NCI-H345 treated with DMSO at 0.1 percent for 48 hours (cell line): ENCODE data around the gene ANKAR.
A peak's percentile ranks its signal among the peaks of the same experiment; 100 is the strongest.
"Not testable (repeated sequence)": the region's sequence is repeated elsewhere in the genome, so short reads cannot be mapped to it uniquely, and the experiment has no call there.

Experiments used
- DNase-seq: peaks from one replicate; lab custom pipeline; 2025; ENCODE audit not compliant: unreplicated experiment; lab: John Stamatoyannopoulos, UW

ANKAR gene

DNA sequence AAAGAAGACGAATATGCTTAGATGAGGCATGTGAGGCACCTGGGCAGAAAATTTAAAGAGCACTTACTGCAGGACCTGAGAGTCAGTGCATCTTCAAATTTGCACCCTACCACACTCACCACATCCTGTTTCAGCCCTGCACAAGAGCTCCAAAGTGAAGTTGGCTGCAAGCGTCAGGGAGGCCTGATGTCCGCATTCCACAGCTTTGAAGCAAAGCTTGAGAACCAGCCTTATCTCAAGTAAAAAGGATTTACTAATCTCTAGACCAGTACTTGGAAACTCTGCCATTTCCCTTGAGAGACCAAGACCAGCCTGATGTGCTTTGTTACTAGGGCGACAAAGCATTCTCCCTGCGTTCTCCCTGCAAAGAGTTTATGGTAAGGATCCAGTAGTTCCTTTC lies 16.6 kb upstream of the ANKAR start:
- DNase-seq = no peak

DNA sequence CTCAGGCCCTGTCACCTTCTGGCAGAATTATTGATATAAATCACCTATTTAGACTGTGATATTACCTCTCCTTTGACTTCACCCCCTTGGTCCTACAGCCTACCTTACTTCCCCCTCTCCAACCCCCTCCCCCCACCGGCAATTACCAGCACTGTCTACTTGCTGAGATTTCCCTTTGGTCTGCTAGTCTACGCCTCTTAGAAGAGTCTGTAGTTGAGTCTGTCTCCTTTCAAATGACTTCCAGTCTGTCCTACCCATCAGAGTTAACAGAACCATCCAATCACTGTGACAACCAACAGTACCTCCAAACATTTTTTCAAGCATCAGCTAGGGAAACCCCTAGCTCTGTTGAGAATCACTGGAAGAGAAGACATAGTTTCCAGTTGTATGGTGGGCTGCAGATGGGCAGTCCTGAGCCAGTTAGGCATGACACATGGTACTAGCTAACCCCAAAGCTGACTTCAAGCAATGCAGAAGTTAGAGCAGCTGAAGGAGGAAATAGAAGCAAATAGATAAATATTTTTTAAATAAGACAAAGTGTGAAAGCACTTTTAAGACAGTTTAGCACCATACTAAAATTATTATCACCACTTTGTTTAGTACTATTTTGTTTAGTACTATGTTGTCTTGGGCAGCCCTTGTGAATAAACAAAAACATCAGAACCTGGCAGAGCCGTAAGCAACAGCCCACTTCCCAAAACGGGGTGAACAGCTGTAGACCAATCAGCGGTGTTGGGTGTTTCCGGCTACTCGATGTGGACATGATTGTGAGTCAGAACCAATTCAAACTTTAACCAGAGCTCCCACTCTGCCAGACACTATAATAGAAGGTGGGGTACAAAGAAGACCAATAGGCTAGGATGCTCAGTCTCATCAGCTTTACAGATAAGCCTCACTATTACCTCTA lies 15.9 kb upstream of the ANKAR start:
- no peak for DNase-seq

DNA sequence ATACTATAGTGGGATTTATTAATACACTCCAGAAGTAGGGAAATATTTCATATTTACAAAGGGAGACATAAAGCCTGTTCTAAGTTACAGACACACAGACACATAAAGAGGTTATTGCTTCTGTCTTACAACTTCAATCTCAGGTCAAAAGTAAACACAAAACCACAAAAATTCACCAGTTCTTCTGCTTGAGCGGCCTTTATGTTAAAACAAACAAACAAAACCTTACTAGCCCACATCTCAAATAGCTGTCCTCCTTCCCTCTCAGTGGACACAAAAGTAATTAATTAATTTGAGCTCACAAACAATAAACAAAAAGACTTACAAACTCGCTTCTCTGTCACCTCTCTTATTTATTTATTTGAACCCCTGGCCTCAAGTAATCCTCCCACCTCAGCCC lies 14.7 kb upstream of the ANKAR start:
- DNase-seq = no peak

DNA sequence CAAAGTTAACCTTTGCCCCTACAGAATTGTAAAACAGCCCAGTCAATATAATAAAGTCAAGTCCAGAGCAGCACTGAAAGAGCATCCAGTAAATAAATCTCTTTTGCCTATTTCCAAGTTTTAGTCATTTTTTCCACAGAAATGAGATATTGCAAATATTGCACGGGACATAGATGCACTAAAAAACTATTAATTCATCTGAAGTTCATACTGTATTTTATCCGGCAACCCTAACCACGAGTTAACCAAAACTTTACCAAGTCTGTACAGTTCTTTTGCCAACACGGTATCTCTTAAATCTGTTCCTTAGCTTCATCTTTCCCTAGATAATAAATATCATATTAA lies 13.7 kb upstream of the ANKAR start:
- no peak for DNase-seq

DNA sequence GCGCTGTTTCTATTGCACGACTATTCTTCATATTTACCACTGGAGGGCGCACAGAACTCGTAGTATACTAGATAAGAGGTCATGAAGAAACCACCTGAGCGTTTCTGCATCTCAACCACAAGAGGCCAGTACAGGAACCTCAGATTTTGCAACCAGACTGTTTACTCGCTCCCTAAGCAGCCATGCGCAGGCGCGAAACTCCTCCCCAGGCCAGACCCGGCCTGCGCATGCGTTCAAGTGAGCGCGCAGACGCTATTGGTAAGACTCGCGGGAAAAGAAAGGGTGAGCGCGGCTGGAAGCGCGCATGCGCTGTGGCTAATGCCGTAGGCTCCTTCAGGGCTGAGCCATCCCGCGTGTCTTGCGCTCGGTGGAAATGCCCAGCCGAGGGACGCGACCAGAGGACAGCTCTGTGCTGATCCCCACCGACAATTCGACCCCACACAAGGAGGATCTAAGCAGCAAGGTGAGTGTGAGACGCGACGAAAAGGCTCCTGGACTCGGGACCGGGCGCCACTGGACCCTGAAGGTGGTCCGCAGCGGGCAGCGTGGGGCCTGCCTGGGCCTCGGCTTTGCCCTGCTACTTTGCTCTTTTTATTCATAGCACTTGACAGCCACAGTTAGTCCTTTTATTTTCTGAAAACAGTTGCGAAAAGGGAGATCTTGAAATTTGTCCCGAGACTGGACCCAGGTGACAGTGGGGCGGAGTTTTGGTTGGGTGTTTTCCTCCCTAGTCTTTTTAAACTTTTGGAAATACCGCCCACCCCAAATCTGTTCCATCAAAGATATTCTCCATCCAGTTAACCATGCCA lies 13.1 kb upstream of the ANKAR start, which contains the start of gene ASNSD1:
TSS of gene ASNSD1 (plus strand) at position 312 of the 809 bp plus-strand sequence. CDS start 4,674 bp downstream, outside the sequence.
- DNase-seq = peak; percentile 99

DNA sequence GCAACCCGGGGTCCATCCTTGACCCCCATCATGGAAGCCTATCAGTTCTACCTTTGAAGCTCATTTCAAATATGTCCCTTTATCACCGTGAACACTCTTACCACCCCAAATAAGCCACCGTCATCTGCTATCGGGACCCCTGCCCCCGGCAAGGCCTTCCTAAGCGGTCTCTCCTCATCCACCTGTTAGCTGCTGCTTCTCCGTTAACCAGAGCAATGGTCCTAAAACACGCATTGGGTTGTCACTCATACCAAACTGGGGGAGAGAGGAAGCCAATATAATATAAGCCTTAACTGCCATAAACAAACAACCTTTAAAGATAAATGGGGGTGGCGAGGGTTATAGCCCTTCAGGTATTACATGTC lies 12.5 kb upstream of the ANKAR start:
- no peak for DNase-seq

DNA sequence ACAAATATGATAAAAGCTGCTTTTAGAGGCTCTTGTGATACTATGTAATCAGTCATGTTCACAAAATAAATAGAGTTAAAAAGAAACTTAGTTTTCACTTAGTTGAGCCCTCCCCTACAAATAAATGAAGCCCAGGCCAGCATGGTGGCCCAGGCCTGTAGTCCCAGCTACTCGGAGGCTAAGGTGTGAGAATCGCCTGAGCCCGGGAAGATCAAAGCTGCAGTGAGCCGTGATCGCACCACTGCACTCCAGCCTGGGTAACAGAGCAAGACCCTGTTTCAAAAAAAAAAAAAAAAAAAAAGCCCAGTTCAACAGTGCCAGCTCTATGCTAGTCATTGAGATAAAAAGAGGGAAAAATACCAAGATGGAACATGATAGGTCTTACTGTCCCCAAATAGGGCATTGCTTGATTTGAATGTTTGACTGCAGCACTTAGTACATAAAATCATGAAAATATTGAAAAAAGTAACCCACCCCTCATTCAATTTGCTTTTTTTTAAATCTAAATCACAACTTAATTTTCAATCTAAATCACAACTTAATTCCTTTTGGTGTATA lies 11.7 kb upstream of the ANKAR start:
- no peak for DNase-seq

DNA sequence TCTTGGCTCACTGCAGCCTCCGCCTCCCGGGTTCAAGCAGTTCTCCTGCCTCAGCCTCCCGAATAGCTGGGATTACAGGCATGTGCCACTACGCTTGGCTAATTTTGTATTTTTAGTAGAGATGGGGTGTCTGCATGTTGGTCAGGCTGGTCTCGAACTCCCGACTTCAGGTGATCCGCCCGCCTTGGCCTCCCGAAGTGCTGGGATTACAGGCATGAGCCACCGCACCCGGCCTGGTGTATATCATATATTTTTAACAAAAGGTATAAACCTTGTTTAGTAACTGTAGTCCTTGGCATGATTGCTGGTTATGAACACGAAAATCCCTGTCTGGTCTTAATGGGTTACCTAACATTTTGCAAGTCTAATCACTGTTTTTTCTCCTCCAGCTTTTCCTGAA lies 11.2 kb upstream of the ANKAR start:
- DNase-seq = not testable (repeated sequence)

DNA sequence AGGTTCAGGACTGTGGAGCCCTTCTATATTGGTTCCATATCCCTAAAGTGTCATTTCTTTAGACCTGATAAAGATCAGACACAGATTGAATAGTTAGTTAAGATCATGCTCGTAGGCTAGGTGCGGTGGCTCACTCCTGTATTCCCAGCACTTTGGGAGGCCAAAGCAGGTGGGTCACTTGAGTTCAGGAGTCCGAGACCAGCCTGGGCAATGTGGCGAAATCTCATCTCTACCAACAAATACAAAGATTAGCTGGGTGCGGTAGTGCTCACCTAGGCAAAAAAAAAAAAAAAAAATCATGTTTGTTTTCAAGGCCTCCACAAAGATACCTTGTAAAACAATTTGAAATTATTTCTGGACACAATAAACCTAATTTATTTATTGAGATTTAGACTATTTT lies 4.6 kb upstream of the ANKAR start:
- DNase-seq = no peak

DNA sequence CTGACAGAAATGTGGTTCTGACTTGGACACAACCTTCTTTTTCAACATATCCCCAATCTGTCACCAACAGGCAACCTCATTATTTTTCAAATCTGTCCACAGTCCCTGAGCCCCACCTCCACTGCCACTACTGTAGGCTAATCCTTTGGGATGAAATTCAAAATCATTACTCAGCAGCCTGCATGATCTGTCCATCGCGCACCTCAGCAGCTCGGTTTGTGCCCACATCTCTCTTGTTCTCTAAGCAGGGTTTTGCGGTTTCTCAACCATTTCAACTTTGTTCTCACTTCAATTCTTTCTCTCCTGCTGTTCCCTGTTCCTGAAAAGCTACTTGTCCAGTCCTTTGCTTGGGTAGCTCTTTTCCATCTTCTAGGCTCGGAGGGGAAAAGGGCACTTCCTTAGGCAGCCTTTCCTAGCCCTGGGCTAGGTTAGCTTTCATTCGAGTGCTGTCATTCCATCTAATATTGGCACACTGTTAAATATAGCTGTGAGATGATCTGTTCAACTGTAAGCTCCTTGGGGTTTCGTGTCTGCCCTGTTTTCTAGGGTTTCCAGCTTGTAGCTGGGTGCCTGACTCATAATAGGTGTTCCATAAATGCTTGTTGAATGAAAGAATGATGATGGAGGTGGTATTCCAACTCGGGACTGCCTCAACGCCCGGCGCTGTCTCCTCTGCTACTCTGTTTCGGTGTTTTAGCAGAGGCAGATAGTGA lies 653 bp upstream of the ANKAR start:
- DNase-seq = no peak

DNA sequence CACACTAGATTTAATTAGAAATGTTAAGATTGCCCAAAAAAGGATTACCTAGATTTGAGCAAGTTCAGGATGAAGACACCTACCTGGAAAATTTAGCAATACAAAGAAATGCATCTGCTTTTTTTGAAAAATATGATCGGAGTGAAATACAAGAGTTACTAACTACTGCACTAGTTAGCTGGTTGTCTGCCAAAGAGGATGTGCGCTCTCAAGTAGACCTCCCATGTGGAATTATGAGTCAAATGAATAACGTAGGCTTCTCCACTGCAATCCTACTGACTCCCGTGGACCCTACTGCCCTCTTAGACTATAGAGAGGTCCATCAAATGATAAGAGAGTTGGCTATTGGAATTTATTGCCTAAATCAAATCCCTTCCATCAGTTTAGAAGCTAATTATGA lies 2.0 kb downstream of the ANKAR start:
- DNase-seq = no peak

DNA sequence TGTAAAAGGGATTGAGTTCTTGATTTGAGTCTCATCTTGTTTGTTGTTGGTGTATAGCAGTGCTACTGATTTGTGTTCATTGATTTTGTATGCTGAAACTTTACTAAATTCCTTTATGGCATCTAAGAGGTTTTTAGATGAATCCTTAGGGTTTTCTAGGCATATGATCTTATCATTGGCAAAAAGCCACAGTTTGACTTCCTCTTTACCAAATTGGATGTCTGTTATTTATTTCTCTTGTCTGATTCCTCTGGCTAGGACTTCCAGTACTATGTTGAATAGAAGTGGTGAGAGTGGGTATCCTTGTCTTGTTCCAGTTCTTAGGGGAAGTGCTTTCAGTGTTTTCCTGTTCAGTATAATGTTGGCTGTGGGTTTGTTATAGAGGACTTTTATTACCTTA lies 4.8 kb downstream of the ANKAR start:
- no peak for DNase-seq

DNA sequence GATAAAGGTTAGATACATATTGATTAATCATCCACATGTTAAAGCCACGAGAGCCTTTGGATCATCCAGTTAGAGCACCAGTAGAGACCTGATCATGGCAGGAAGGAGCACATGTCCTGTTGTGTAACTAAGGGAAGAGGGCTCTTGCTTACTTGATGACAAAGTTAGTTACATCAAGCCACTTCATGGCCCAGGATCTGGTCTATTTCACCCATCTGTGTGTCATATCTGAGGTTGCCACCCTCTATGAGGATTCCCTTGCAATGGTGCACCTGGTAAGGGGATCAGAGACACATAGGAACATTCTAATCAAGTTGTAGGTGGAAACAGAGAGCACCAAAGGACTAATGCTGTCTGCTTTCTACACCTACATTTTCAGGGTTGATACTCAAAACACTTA lies 6.7 kb downstream of the ANKAR start:
- DNase-seq = no peak

DNA sequence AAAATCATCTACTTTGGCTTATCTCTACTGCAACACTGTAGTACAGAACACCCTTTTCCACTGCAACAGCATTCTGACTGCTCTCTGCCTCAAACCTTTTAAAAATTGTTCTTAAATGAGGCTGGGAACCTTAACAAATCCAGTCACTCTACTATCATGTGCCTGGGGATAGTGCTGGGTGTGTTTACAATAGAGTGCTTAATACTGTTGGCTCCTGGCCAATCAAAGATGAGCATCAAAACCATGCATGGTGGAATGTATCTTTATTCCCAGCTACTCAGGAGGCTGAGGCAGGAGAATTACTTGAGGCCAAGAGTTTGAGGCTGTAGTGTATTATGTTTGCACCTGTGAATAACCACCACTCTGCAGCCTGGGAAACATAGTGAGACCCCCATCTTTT lies 7.4 kb downstream of the ANKAR start:
- DNase-seq = no peak

DNA sequence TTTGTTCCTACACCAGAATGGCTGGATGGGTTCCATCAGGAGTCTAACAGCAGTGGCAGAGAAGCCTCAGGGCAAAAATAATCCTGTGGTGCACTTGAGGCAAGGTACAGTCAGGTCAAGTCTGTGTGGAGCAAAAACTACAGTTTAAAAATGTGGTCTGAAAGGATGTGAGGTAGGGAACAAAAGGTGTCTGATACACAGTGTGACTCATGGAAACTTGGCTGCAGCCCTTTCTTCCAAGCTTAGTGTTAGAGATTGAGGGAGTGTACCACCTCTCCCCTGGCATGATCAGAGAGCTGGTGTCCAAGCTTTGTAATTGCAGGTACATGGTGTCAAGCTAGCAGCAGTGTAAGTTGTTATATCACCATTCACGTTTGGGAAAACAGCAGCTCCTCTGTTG lies 8.9 kb downstream of the ANKAR start:
- no peak for DNase-seq

DNA sequence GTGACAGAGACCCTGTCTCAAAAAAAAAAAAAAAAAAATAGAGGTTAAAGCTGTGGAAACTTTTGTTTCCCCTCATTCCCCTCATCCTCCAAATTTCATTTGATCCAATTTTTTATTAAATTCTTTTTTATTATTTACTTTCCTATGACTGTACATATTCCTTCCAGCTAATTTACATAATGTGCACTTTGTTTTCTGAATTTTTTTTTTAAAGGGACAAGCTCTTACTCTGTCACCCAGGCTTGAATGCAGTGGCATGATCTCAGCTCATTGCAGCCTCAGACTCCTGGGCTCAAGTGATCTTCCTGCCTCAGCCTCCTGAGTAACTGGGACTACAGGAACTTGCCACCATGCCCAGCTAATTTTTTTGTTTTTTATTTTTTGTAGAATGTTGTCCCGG lies 10.3 kb downstream of the ANKAR start:
- DNase-seq = no peak

DNA sequence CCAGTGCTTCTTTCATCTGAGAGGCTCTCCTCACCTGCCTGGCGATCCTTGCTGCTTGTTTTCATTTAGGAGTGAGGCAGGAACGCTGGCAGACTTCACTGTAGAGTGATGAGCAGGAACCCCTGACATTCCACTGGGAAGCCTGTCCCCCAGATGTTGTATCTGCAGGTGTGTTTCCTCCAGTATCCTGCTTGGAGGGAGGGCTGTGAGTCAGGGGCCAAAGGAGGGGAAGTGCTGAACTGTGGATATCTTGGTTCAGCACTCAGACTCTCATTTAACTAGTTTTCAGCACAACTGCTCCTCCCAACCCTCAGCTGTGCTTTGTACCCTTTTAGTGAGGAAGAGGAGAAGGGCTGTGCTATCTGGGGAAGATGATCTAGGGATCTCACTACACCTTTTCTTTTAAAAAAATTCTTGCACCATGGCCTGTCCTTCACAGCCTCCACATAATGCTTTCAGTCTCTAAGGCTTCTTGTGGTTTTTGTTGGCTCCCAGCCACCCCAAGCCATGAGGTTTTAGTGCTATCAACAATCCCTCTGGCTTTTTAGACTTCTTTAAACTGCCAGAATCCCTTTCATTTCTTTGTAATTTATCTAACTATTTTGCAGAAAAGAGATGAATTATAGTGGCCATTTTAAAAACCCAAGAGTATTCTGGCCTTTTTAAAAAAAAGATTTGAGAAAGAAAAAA lies 11.2 kb downstream of the ANKAR start:
- no peak for DNase-seq

DNA sequence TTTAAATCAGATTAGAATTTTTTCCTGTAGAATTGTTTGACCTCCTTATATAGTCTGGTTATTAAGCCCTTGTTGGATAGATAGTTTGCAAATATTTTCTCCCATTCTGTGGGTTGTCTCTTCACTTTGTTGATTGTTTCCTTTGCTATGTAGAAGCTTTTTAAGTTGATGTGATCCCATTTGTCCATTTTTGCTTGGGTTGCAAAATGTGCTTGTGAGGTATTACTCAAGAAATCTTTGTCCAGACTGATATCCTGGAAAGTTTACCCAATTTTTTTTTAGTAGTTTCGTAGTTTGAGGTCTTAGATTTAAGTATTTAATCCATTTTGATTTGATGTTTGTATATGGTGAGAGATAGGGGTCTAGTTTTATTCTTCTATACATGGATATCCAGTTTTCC lies 13.3 kb downstream of the ANKAR start:
- not testable (repeated sequence) for DNase-seq

DNA sequence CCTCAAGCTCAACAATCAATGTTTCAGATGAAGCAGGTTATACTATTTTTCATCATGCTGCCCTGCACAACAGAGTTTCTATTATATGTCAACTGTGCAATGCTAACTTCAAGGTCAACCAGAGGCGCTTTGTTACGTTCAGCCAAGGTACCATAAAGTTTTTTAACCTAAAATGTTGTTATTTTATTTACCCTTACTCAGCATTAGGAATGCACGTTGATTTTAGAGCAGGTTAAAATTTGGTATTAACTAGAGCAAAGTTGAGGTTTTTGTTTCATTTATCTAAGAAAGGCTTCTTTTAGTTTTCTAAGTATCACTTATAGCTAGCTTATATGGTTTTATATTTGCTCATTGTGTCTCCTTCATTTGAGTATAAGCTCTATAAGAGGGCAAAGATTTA lies 21.8 kb downstream of the ANKAR start:
- DNase-seq = no peak

DNA sequence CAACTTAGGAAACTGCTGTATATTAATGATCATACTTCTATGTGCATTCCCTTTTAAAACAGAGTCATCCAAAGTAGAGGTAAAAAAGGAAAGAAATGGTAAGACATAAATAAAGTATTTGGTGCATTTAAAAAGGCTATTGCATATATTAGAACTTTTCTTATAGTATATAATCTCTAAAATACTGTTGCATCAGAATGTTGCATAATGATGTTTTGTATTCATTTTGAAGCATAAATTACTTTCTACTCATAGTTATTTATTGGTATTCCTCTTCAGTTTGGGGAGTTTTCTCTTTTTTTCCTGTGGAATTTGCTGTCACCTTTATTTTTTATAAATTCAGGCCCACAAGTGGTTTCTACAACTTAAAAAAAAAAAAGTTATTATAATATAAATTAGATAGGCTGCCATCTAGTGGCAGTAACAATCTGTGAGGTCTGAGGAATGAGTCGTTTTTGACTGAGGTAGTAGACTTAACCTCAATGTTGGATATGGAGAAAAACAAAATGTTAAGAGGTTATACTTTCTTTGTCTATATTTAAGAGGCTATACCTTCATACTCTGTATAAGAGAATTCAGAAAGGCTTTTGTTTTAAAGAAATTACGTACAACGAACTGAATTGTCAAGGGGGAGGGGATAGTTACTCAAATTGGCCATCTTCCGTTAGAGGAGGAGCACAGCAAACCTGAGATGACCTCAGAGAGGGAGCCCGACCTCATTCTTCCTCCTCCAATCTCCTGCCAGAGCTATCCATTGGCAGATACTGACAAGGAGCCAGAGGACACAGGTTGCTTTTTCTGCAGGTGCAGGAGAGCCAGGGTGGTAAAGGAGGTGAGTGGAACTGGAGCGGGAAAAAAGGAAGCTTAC lies 23.8 kb downstream of the ANKAR start:
- no peak for DNase-seq
